Activated CD8-positive, alpha-beta memory T cell treated with anti-CD3 and anti-CD28 coated beads for 48 hours (primary cell): ENCODE results near the gene XCL2.
A peak's percentile ranks its signal among the peaks of the same experiment; 100 is the strongest.
"Not testable (repeated sequence)": the region's sequence is repeated elsewhere in the genome, so short reads cannot be mapped to it uniquely, and the experiment has no call there.

Experiments
- DNase-seq, 3 experiments: peaks; one replicate each; pipeline ENCODE4 v3.0.0-alpha.2; 2020; ENCODE audit warnings: low read depth in 2 of 3, low spot score in 2 of 3

Gene XCL2, protein sequence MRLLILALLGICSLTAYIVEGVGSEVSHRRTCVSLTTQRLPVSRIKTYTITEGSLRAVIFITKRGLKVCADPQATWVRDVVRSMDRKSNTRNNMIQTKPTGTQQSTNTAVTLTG

GRCh38 chr1:168543840-168544498, at the start of gene XCL2:
XCL2 (minus strand) TSS chr1:168543997; CDS start chr1:168543964, 33 bp downstream.
- DNase-seq = not testable (repeated sequence)

DNA sequence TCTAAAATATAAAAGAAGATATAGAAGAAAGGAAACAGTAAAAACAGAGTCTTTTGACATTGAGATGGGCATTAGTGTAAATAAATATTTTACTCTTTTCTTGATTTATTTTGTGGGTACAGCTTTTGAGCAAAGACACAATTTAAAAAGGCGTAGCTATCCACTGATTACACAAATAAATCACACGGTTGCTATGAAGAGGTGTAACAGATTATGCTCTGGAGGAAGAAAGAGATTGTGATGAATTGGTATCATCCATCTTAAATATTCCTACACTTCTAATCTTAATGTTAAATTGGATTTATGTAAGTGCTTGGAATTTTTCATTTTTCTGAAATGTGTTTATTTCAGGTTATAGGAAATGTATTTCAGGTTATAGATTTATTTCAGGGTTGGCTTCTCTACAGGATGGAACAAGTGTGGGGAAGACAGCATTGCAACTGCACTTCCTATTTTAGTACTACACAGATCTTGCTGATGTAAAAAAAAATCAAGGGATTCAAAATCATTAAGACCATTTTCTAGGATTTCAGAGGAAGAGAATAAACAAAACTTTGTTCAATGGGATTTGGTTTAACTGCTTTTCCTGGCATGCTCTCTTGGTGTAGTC, 47.9 kb upstream of the XCL2 start:
- DNase-seq = no peak

DNA sequence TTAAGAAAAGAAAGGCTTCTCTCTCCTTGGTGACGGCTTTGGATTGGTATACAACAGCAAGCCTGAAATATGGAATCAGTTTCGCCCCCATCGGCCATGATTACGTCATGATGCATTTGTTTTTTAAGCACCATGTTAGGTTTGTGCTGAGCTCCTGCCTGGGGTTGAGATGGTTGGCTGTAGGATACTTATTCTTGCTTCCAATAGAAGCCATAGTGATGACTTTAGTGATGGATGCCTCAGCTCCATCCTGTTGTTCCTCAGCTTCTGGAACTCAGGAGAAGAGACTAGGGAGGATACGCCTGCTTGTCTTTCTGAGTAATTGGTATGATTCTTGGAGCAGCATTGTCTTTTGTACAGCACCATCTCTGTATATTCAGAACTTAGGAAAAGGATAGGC, 47.3 kb upstream of the XCL2 start:
- DNase-seq = no peak

DNA sequence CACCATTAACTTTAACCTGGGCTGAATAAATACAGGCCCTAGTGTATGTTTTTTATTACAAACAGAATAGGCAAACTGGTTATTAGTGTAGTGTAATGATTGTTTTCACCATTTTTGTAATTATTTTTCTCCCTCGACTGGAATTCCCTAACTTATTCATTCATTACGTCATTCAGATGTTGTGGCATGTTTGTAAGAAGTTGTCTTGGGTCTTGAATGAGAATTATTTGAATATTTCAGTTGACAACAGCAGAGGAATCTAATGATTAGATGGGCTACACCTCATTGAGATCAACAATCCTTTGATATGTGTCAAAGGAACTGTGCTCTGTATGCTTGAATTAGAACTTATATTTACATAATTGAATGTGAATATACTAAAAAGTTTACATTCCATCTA, 45.4 kb upstream of the XCL2 start:
- DNase-seq = no peak

DNA sequence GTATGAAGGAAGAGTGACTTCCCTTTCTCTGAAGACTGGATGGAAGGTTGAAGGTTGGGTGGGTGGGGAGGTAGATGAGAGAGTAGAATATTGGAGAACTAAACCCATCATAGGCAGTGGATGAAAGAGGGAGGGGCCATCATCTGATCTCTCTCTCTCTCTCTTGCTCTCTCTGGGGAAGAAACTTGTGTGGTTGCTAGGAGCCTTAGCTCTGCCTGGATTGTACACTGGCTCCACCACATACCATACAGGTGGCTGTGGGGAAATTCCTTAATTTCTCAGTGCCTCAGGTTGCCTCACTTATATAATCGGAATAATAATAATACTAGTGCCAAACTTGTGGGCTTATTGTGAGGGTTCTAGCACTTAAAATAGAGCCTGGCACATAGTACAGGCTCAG, 42.1 kb upstream of the XCL2 start:
- DNase-seq = no peak

GRCh38 chr1:168585191-168585590, 41.4 kb upstream of the XCL2 start:
- DNase-seq = no peak

- DNase-seq = no peak
Measured at GRCh38 chr1:168583571-168583970, 39.8 kb upstream of the XCL2 start.

- DNase-seq = no peak
Measured at GRCh38 chr1:168582688-168583336, 39.0 kb upstream of the XCL2 start.

DNA sequence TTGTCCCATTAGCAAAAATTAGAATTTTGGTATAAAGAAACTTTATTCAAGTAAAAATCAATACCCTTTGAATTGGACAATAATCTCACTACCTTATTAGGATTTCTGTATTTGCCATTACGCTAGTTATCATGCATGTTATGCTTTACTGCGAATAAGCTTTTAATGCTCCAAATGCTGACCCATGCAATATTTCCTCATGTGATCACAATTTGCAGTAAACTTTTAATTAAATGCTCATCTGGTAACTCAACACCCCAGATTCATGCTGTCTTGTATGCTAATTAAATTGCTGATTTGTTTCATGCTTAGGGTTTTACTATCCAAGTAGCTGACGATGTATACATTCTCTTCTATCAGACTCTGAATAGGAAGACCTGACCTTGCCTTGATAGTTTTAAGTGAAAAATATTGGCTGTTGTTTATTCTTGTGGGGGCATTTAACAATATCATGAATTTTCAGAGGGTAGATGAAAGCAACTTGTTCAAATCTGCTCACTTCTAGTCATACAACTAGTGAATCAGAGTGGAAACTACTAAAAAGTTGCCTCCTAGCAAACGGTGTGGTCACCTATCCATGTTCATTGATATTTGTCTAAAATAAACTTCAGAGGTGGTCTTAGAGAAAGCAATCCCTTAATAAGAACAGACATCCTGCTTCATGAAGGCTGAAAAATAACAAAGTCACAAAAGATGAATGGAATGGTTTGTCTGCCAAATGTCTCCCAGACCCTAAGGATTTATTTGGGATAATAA, 38.2 kb upstream of the XCL2 start:
- DNase-seq = no peak

- DNase-seq = not testable (repeated sequence)
Measured at GRCh38 chr1:168580991-168581390, 37.2 kb upstream of the XCL2 start.

GRCh38 chr1:168580290-168580689, 36.5 kb upstream of the XCL2 start:
- not testable (repeated sequence) for DNase-seq

DNA sequence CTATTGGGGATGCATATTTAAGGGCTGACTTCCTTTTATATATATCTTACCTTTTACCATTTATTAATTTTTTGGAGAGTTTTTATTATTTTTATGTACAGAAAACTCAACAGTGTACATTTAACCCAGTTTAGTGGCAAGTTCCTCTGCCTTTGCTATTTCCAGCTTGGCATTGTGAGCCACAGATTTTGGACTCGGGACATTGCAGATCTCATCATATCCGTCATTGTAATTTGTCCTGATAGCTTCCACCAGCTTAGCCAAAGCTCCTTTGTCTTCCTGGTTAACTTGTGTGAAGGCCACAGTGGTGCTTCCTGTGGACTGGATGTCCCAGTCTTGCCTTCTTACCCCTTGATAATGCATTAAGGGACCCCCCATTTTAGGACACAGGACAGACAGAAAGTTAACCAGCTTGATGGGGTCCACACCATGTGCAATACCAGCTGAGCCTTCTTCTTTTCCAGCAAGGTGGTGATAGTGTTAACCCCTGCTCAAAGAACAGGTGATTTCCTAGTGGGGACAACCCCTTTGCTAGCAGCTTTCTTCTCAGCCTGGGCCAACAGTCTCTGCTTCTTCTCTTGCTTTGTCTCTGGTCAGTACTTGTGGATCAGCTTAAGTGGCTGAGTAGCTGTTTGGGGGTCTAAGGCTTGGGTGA, 34.9 kb upstream of the XCL2 start:
- not testable (repeated sequence) for DNase-seq

DNA sequence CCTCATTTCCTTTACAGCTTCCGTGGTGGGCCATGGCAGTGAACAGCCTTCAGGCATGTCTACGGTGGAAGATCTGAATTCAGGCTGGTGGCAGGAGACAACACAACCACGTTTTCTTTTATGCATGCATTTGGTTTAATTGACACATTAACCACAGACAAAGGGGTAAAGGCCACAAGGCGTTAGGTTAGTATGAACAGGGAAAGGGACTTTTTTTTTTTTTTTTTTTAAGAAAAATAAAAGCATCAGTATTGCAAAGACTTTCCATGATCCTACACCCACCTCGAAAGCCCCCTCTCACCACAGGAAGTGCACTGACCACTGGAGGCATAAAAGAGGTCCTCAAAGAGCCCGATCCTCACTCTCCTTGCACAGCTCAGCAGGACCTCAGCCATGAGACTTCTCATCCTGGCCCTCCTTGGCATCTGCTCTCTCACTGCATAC, 32.5 kb upstream of the XCL2 start, which contains the start of gene XCL1:
Gene XCL1 (plus strand): TSS at position 361 of the 444 bp plus-strand sequence. CDS start 33 bp downstream, at position 394.
- DNase-seq = peak in 2 of 3 experiments; percentile 38 to 54

GRCh38 chr1:168574234-168574633, 30.4 kb upstream of the XCL2 start:
- DNase-seq = not testable (repeated sequence)

DNA sequence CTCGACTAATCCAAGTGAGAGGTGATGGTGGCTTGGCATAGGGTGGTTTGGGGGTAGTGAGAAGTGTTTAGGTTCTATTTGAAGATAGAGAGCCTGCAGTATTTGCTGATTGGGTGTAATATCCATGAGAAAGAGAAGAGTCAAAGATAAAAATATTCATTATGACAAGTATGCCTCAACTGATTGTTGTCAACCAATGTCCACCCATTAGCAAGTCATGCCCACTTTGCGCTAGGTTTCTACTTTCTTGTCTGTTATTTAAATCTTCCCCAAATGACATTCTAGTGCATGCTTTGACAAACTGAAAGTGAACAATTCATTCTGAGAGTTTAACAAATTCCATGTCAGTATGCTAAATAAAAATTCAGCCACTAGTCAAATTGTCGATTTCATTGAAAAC, 28.8 kb upstream of the XCL2 start:
- DNase-seq = no peak

- no peak for DNase-seq
Measured at GRCh38 chr1:168570652-168571051, 26.9 kb upstream of the XCL2 start.

GRCh38 chr1:168568346-168568745, 24.5 kb upstream of the XCL2 start:
- DNase-seq = no peak

GRCh38 chr1:168567568-168567967, 23.8 kb upstream of the XCL2 start:
- DNase-seq = no peak

DNA sequence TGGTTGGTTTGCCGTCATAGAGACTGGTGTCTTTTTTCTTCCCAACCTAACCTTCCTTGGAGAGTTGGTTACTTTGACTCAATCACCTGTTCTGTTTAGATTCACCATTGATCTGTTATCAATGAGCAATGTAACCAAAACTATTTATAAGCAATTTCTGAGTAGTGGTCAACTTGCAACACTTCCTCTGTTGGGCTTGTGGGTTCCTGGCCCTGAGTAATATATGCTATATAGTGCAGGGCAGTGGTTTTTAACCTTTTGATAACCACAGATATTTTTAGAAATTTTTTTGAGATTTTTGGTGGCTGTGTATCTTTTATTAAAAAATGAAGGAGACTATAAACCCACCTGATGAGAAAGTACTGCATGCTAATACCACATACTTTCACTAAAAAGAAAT, 23.2 kb upstream of the XCL2 start:
- no peak for DNase-seq

DNA sequence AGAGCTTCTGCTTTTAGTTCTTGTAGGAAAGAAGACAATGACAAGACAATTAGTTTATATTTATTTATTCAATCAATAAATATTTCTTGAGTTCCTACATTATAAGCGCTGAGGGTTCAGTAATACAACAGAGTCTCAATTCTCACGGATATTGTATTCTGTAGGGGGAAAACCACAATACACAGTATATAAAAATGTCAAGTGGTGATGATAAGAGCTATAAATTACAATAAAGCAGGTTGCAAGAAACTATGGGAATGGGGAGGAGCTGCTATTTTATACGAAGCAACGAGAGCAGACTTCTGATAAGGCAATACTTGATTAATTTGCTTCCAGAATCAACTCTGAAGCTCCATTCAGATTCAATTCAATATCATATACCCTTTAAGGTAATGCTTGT, 22.0 kb upstream of the XCL2 start:
- DNase-seq = no peak

GRCh38 chr1:168561989-168562388, 18.2 kb upstream of the XCL2 start:
- no peak for DNase-seq
